Measurements from ENCODE around the gene GALT.

GALT gene

DNA sequence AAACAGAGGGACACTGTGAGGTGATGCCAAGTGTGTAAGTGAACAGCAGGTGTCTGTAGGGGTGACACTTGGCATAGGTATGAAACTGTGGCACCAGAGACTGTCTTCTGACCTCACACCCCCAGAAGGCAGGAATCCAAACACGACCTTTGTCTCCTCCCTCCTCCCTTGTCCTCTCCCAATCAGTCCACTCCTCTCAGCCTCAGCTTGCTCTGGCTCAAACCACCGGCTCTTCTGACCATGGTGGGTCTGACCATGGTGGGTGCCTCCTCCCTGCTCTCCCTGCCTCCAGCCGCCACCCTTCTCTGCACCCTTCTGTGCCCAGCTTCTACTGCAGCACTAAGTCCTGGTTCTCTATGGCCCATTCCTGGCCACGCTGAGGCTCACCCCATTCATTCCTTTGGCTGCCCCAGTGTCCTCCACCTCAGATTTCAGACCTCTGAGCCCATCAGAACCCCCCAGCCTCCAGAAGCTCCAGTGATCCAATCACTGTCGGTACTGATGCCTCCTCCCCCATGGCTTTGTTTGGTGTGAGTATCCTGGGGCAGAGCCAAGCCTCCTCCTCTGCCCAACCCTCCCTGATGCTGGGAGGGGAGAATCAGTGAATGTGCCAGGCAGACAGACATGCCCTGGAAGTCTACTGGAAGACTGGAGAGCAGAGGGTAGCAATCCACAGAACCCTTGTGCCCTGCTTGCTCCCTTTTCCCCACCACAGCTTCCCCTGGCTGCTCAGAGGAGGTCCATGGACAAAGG, 15.9 kb upstream of the GALT start:
- Histone ChIP-seq H3K4me3 (ENCODE audit: low read length) (no peak overlapping the region), H3K9ac (ENCODE audit: low read length) (no peak overlapping the region), H2BK15ac (replicated peaks; ENCODE audit: low read depth) (no peak overlapping the region), H3K18ac (ENCODE audit: low read length) (no peak overlapping the region), H2BK120ac (ENCODE audit: low read depth, low read length) (no peak overlapping the region), H3K4ac (ENCODE audit: low read depth, low read length) (no peak overlapping the region), H3K23ac (ENCODE audit: low read length) (no peak overlapping the region), H2AK5ac (ENCODE audit: low read length) (no peak overlapping the region), H3K27ac (ENCODE audit: low read depth, low read length) (no peak overlapping the region), H4K5ac (ENCODE audit: low read length) (no peak overlapping the region), H3K79me1 (ENCODE audit: low read length) (no peaks in the 10 kb centered on the region), H4K8ac (ENCODE audit: low read depth, low read length) (no peak overlapping the region), H3K27me3 (ENCODE audit: insufficient read depth, low read length, poor library complexity) (peaks cover 53% of the 10 kb centered on the region), H3K79me2 (ENCODE audit: control insufficient read depth, insufficient read depth, low read length) (no peaks in the 10 kb centered on the region), H3K36me3 (ENCODE audit: control insufficient read depth, insufficient read depth, low read length) (peaks cover 4% of the 10 kb centered on the region), H3K4me1 (ENCODE audit: control insufficient read depth, low read depth, low read length) (peaks cover 2% of the 10 kb centered on the region), H2BK5ac (ENCODE audit: low read length) (no peak overlapping the region), H3K4me2 (ENCODE audit: low read length) (no peak overlapping the region), H3K56ac (ENCODE audit: low read length) (no peak overlapping the region)
- no peak for DNase-seq
- no CpG with 5 or more reads among the region's 5 CpGs for WGBS (ENCODE audit: extremely low coverage, insufficient coverage, low lambda C conversion rate)

GRCh38 chr9:34633166-34633565, 13.3 kb upstream of the GALT start:
- peaks cover 3% of the 10 kb centered on the region for H3K4me1 ChIP-seq (ENCODE audit: control insufficient read depth, low read depth, low read length)
- H3K23ac ChIP-seq (ENCODE audit: low read length), result no peak overlapping the region
- no peak overlapping the region for H2AK5ac ChIP-seq (ENCODE audit: low read length)
- no CpG with 5 or more reads among the region's 5 CpGs for WGBS (ENCODE audit: extremely low coverage, insufficient coverage, low lambda C conversion rate)
- DNase-seq, result no peak
- peaks cover 4% of the 10 kb centered on the region for H3K79me1 ChIP-seq (ENCODE audit: low read length)
- H3K9ac ChIP-seq (ENCODE audit: low read length), result no peak overlapping the region
- no peak overlapping the region for H3K18ac ChIP-seq (ENCODE audit: low read length)
- H2BK120ac ChIP-seq (ENCODE audit: low read depth, low read length), result no peak overlapping the region
- H3K79me2 ChIP-seq (ENCODE audit: control insufficient read depth, insufficient read depth, low read length), result peaks cover 2% of the 10 kb centered on the region
- H3K27ac ChIP-seq (ENCODE audit: low read depth, low read length), result no peak overlapping the region
- H3K56ac ChIP-seq (ENCODE audit: low read length), result no peak overlapping the region
- no peak overlapping the region for H3K4me3 ChIP-seq (ENCODE audit: low read length)
- peaks cover 27% of the 10 kb centered on the region for H3K27me3 ChIP-seq (ENCODE audit: insufficient read depth, low read length, poor library complexity)
- no peak overlapping the region for H2BK5ac ChIP-seq (ENCODE audit: low read length)
- no peak overlapping the region for H3K4ac ChIP-seq (ENCODE audit: low read depth, low read length)
- no peak overlapping the region for H3K4me2 ChIP-seq (ENCODE audit: low read length)
- H4K8ac ChIP-seq (ENCODE audit: low read depth, low read length), result no peak overlapping the region
- no peak overlapping the region for H2BK15ac ChIP-seq (replicated peaks; ENCODE audit: low read depth)
- no peak overlapping the region for H4K5ac ChIP-seq (ENCODE audit: low read length)
- peaks cover 4% of the 10 kb centered on the region for H3K36me3 ChIP-seq (ENCODE audit: control insufficient read depth, insufficient read depth, low read length)

- Histone ChIP-seq H2AK5ac (ENCODE audit: low read length) (peak overlapping the region; percentile 88), H3K56ac (ENCODE audit: low read length) (peak overlapping the region; percentile 73), H3K4me1 (ENCODE audit: control insufficient read depth, low read depth, low read length) (peaks cover 4% of the 10 kb centered on the region), H2BK15ac (replicated peaks; ENCODE audit: low read depth) (no peak overlapping the region), H3K9ac (ENCODE audit: low read length) (peak overlapping the region; percentile 44), H2BK120ac (ENCODE audit: low read depth, low read length) (no peak overlapping the region), H3K4me2 (ENCODE audit: low read length) (no peak overlapping the region), H3K4me3 (ENCODE audit: low read length) (no peak overlapping the region), H3K36me3 (ENCODE audit: control insufficient read depth, insufficient read depth, low read length) (peaks cover 4% of the 10 kb centered on the region), H3K27ac (ENCODE audit: low read depth, low read length) (no peak overlapping the region), H2BK5ac (ENCODE audit: low read length) (no peak overlapping the region), H3K79me2 (ENCODE audit: control insufficient read depth, insufficient read depth, low read length) (peaks cover 2% of the 10 kb centered on the region), H3K4ac (ENCODE audit: low read depth, low read length) (no peak overlapping the region), H3K18ac (ENCODE audit: low read length) (no peak overlapping the region), H3K23ac (ENCODE audit: low read length) (no peak overlapping the region), H3K79me1 (ENCODE audit: low read length) (peaks cover 4% of the 10 kb centered on the region), H4K8ac (ENCODE audit: low read depth, low read length) (no peak overlapping the region), H3K27me3 (ENCODE audit: insufficient read depth, low read length, poor library complexity) (peaks cover 21% of the 10 kb centered on the region), H4K5ac (ENCODE audit: low read length) (no peak overlapping the region)
- DNase-seq, result peak; percentile 80
- no CpG with 5 or more reads among the region's 3 CpGs for WGBS (ENCODE audit: extremely low coverage, insufficient coverage, low lambda C conversion rate)
Measured at GRCh38 chr9:34633851-34634550, 12.5 kb upstream of the GALT start.

GRCh38 chr9:34634551-34635248, 11.8 kb upstream of the GALT start:
- Histone ChIP-seq H2BK120ac (ENCODE audit: low read depth, low read length) (no peak overlapping the region), H3K56ac (ENCODE audit: low read length) (no peak overlapping the region), H3K9ac (ENCODE audit: low read length) (no peak overlapping the region), H4K8ac (ENCODE audit: low read depth, low read length) (no peak overlapping the region), H2AK5ac (ENCODE audit: low read length) (no peak overlapping the region), H3K27me3 (ENCODE audit: insufficient read depth, low read length, poor library complexity) (peaks cover 15% of the 10 kb centered on the region), H4K5ac (ENCODE audit: low read length) (no peak overlapping the region), H3K79me2 (ENCODE audit: control insufficient read depth, insufficient read depth, low read length) (peaks cover 2% of the 10 kb centered on the region), H3K27ac (ENCODE audit: low read depth, low read length) (no peak overlapping the region), H3K4me1 (ENCODE audit: control insufficient read depth, low read depth, low read length) (peaks cover 4% of the 10 kb centered on the region), H3K4me2 (ENCODE audit: low read length) (no peak overlapping the region), H3K79me1 (ENCODE audit: low read length) (peaks cover 4% of the 10 kb centered on the region), H3K4ac (ENCODE audit: low read depth, low read length) (no peak overlapping the region), H3K18ac (ENCODE audit: low read length) (no peak overlapping the region), H2BK15ac (replicated peaks; ENCODE audit: low read depth) (no peak overlapping the region), H2BK5ac (ENCODE audit: low read length) (no peak overlapping the region), H3K4me3 (ENCODE audit: low read length) (no peak overlapping the region), H3K36me3 (ENCODE audit: control insufficient read depth, insufficient read depth, low read length) (peaks cover 4% of the 10 kb centered on the region), H3K23ac (ENCODE audit: low read length) (no peak overlapping the region)
- DNase-seq, result no peak
- no CpG with 5 or more reads among the region's 3 CpGs for WGBS (ENCODE audit: extremely low coverage, insufficient coverage, low lambda C conversion rate)

GRCh38 chr9:34635556-34635955, 10.9 kb upstream of the GALT start:
- H3K36me3 ChIP-seq (ENCODE audit: control insufficient read depth, insufficient read depth, low read length), result peaks cover 4% of the 10 kb centered on the region
- H3K27ac ChIP-seq (ENCODE audit: low read depth, low read length), result no peak overlapping the region
- no peak overlapping the region for H3K4ac ChIP-seq (ENCODE audit: low read depth, low read length)
- WGBS (ENCODE audit: extremely low coverage, insufficient coverage, low lambda C conversion rate), result no CpG with 5 or more reads among the region's 14 CpGs
- no peak overlapping the region for H3K23ac ChIP-seq (ENCODE audit: low read length)
- H4K8ac ChIP-seq (ENCODE audit: low read depth, low read length), result no peak overlapping the region
- H3K4me2 ChIP-seq (ENCODE audit: low read length), result no peak overlapping the region
- no peak overlapping the region for H2BK120ac ChIP-seq (ENCODE audit: low read depth, low read length)
- H2AK5ac ChIP-seq (ENCODE audit: low read length), result no peak overlapping the region
- peak overlapping the region; percentile 2 for H3K56ac ChIP-seq (ENCODE audit: low read length)
- H3K79me2 ChIP-seq (ENCODE audit: control insufficient read depth, insufficient read depth, low read length), result peaks cover 2% of the 10 kb centered on the region
- no peak overlapping the region for H4K5ac ChIP-seq (ENCODE audit: low read length)
- no peak overlapping the region for H3K4me3 ChIP-seq (ENCODE audit: low read length)
- peaks cover 4% of the 10 kb centered on the region for H3K79me1 ChIP-seq (ENCODE audit: low read length)
- peaks cover 8% of the 10 kb centered on the region for H3K27me3 ChIP-seq (ENCODE audit: insufficient read depth, low read length, poor library complexity)
- DNase-seq, result no peak
- H3K18ac ChIP-seq (ENCODE audit: low read length), result no peak overlapping the region
- no peak overlapping the region for H2BK5ac ChIP-seq (ENCODE audit: low read length)
- H3K4me1 ChIP-seq (ENCODE audit: control insufficient read depth, low read depth, low read length), result peaks cover 4% of the 10 kb centered on the region
- no peak overlapping the region for H2BK15ac ChIP-seq (replicated peaks; ENCODE audit: low read depth)
- peak overlapping the region; percentile 29 for H3K9ac ChIP-seq (ENCODE audit: low read length)

All from mesendoderm (in vitro differentiated cells).